ENCODE measurements around the gene ENTPD1. TPM values are rescaled to one million over a fixed set of nuclear protein-coding genes. Genes with fewer than 3 reads are reported as not detected.

Gene ENTPD1
- polyA plus RNA-seq, 3 donors, result 62.2 to 71.1 (median 70.4) TPM

DNA sequence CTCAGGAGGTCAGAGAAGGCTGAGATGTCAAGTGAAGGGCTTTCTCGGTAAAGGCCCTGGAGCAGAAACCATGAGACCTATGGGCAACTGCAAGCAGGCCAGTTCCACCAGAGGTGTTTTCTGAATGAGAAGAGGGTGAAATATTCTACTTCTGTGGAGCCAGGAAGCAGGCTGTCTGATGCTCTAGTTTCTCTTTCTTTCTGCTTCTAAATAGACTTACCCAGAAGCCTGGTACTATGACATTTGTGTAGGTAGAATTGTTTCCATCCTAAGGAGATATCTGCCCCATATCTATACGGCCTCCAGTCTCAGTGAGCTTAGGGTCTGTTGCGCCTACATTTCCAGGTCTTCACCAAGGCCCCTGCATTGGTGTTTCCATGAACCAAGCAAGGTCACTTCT lies 78.4 kb downstream of the ENTPD1 start:
- no peak overlapping the region for H2AFZ ChIP-seq (ENCODE audit: insufficient read depth, low read depth, low read length, poor library complexity, severe bottlenecking)
- H3K9me3 ChIP-seq (replicated peaks in 1 of 2; ENCODE audit: control insufficient read depth in 1 of 2, insufficient read depth in 1 of 2, low read length in 2 of 2), result no peaks in the 10 kb centered on the region
- TF ChIP-seq, protein P1, sequence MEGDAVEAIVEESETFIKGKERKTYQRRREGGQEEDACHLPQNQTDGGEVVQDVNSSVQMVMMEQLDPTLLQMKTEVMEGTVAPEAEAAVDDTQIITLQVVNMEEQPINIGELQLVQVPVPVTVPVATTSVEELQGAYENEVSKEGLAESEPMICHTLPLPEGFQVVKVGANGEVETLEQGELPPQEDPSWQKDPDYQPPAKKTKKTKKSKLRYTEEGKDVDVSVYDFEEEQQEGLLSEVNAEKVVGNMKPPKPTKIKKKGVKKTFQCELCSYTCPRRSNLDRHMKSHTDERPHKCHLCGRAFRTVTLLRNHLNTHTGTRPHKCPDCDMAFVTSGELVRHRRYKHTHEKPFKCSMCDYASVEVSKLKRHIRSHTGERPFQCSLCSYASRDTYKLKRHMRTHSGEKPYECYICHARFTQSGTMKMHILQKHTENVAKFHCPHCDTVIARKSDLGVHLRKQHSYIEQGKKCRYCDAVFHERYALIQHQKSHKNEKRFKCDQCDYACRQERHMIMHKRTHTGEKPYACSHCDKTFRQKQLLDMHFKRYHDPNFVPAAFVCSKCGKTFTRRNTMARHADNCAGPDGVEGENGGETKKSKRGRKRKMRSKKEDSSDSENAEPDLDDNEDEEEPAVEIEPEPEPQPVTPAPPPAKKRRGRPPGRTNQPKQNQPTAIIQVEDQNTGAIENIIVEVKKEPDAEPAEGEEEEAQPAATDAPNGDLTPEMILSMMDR (IDR thresholded peaks at IDR 0.05), result no peak
- Mint-ChIP-seq H3K36me3 (peaks cover 33 to 53% of the 10 kb centered on the region in 2 donors), H3K27me3 (ENCODE audit: low read depth in 3 of 3) (no peaks in the 10 kb centered on the region), H3K27ac (peak overlapping the region in 2 of 7 donors; percentile 82 to 83), H3K4me1 (peaks cover 53% of the 10 kb centered on the region), H3K9me3 (peaks cover 0 to 2% (median 0%) of the 10 kb centered on the region in 7 donors), H3K4me3 (no peak overlapping the region)
- H3K27me3 ChIP-seq (ENCODE audit: control insufficient read depth in 2 of 2, insufficient read depth in 2 of 2, low read length in 2 of 2), result no peaks in the 10 kb centered on the region
- H3K27ac ChIP-seq (ENCODE audit: low read depth in 1 of 2, low read length in 2 of 2), result peak overlapping the region in 1 of 2 donors; percentile 18
- peaks cover 33% of the 10 kb centered on the region for H3K79me2 ChIP-seq (ENCODE audit: insufficient read depth, low read length)
- peaks cover 24 to 37% of the 10 kb centered on the region in 2 donors for H3K4me1 ChIP-seq (ENCODE audit: control insufficient read depth in 1 of 2, insufficient read depth in 2 of 2, low read length in 2 of 2)
- no peak for DNase-seq
- no peak overlapping the region for H3K4me2 ChIP-seq (replicated peaks; ENCODE audit: extremely low read depth, low read length, poor library complexity, severe bottlenecking)
- H4K20me1 ChIP-seq (ENCODE audit: insufficient read depth, low read length), result no peaks in the 10 kb centered on the region
- no peak overlapping the region for H3K4me3 ChIP-seq (replicated peaks in 1 of 3; ENCODE audit: low read depth in 2 of 3, low read length in 3 of 3)
- H3K9ac ChIP-seq (ENCODE audit: insufficient read depth, low read length, poor library complexity, severe bottlenecking), result no peak overlapping the region
- 100% methylated on average over 3 of the region's 3 CpGs for WGBS (ENCODE audit: insufficient coverage)
- H3K36me3 ChIP-seq (replicated peaks in 1 of 2; ENCODE audit: control insufficient read depth in 1 of 2, insufficient read depth in 2 of 2, low read length in 2 of 2), result peaks cover 14 to 45% of the 10 kb centered on the region in 2 donors
- intact Hi-C loops (cut with micrococcal nuclease), result loop anchor here in 1 of 2 donors (10.0 kb wide), 1 partner anchor 80 kb away; the partner anchor contains the start of gene ENTPD1

DNA sequence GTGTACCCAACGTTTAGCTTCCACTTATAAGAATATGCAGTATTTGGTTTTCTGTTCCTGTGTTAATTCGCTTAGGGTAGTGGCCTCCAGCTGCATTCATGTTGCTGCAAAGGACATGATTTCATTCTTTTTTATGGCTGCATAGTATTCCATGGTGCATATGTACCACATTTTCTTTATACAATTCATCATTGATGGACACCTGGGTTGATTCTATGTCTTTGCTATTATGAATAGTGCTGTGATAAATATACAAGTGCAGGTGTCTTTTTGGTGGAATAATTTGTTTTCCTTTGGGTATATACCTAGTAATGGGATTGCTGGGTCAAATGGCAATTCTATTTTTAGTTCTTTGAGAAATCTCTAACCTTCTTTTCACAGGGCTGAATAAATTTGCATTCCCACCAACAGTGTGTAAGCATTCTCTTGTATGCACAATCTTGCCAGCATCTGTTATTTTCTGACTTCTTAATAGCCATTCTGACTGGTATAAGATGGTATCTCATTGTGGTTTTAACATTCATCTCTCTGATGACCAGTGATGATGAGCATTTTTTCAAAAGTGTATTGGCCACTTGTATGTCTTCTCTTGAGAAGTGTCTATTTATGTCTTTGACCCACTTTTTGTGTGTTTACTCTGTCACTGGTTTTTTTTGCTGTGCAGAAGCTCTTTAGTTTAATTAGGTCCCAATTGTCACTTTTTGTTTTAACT lies 79.3 kb downstream of the ENTPD1 start:
- intact Hi-C loops (cut with micrococcal nuclease), result loop anchor here in 1 of 2 donors (10.0 kb wide), 1 partner anchor 81 kb away; the partner anchor contains the start of gene ENTPD1
- no peaks in the 10 kb centered on the region for H3K27me3 Mint-ChIP-seq (ENCODE audit: low read depth in 3 of 3)
- H3K27ac Mint-ChIP-seq, result peak overlapping the region in 2 of 7 donors; percentile 6 to 32
- no peak overlapping the region for H3K4me2 ChIP-seq (replicated peaks; ENCODE audit: extremely low read depth, low read length, poor library complexity, severe bottlenecking)
- no peak overlapping the region for H3K4me3 ChIP-seq (replicated peaks in 1 of 3; ENCODE audit: low read depth in 2 of 3, low read length in 3 of 3)
- TF ChIP-seq, protein P1 (IDR thresholded peaks at IDR 0.05), result no peak
- no peaks in the 10 kb centered on the region for H4K20me1 ChIP-seq (ENCODE audit: insufficient read depth, low read length)
- peaks cover 17 to 45% of the 10 kb centered on the region in 2 donors for H3K36me3 ChIP-seq (replicated peaks in 1 of 2; ENCODE audit: control insufficient read depth in 1 of 2, insufficient read depth in 2 of 2, low read length in 2 of 2)
- no CpG with 5 or more reads among the region's 2 CpGs for WGBS (ENCODE audit: insufficient coverage)
- H3K27ac ChIP-seq (ENCODE audit: low read depth in 1 of 2, low read length in 2 of 2), result no peak overlapping the region
- peaks cover 27 to 41% of the 10 kb centered on the region in 2 donors for H3K4me1 ChIP-seq (ENCODE audit: control insufficient read depth in 1 of 2, insufficient read depth in 2 of 2, low read length in 2 of 2)
- H3K9me3 Mint-ChIP-seq, result peaks cover 0 to 2% (median 0%) of the 10 kb centered on the region in 7 donors
- H3K4me1 Mint-ChIP-seq, result peaks cover 54% of the 10 kb centered on the region
- peaks cover 34% of the 10 kb centered on the region for H3K79me2 ChIP-seq (ENCODE audit: insufficient read depth, low read length)
- H3K9ac ChIP-seq (ENCODE audit: insufficient read depth, low read length, poor library complexity, severe bottlenecking), result no peak overlapping the region
- no peak overlapping the region for H3K4me3 Mint-ChIP-seq
- H2AFZ ChIP-seq (ENCODE audit: insufficient read depth, low read depth, low read length, poor library complexity, severe bottlenecking), result no peak overlapping the region
- no peak for DNase-seq
- H3K36me3 Mint-ChIP-seq, result peaks cover 33 to 52% of the 10 kb centered on the region in 2 donors
- no peaks in the 10 kb centered on the region for H3K27me3 ChIP-seq (ENCODE audit: control insufficient read depth in 2 of 2, insufficient read depth in 2 of 2, low read length in 2 of 2)
- no peaks in the 10 kb centered on the region for H3K9me3 ChIP-seq (replicated peaks in 1 of 2; ENCODE audit: control insufficient read depth in 1 of 2, insufficient read depth in 1 of 2, low read length in 2 of 2)

Data from CD14-positive monocyte (primary cell).